ENCODE measurements around the gene AKNAD1.

AKNAD1 gene

DNA sequence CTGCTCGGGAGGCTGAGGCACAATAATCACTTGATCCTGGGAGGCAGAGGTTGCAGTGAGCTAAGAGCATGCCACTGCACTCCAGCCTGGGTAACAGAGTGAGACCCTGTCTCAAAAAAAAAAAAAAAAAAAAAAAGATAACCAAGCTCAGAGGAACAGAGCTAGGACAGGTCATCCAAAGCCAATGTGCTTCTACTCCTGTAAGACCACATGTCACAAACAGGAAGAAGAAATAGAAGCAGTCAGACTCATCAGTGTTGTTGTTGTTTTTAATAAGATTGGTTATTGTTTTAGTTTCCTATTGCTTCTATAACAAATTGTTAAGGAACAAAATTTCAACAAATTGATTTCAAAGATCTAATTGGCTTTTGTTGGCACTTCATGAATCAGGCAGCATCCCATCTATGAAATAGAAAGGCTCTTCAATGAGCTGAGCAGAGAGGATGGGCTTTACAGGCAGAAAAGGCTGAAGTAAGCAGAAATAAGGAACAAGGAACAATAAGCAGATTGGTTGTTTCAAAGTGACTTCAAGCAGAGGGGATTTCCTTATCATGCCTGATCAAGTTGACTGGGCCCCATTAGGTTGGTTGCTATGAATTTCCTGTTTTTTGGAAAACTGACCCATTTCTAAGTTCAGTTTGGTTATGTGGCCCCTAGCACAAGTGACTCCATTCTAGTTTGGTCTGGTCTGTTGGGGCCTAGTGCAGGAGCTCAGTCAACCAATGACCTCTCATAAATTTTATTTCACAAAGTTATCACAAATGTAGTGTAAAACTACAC, 6.0 kb upstream of the AKNAD1 start:
- DNase-seq: no peak

DNA sequence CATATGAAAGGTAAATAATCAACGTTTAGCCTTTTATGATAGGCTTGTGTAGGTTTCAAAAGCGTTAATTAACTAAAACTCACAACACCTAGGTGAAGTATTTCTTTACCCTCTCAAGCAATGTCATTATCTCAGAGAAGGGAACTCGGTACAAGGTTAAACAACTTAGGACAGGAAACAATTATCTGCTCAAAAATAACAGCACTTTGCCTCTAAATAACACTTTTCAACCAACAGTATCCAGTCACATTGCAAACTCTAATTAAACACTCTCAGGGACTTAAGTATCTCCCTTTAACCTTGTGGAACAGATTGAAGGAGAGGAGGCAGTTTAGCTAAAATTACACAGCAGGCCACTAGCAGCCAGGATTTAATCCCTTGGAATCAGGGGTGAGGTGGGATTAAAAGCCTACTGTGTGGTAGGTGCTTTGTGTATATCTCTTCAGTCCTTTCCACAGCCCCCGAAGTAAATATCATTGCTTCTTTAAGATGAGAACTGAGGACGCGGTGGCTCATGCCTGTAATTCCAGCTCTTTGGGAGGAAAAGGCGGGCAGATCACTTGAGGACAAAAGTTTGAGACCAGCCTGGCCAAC, 5.2 kb upstream of the AKNAD1 start:
- DNase-seq: no peak

DNA sequence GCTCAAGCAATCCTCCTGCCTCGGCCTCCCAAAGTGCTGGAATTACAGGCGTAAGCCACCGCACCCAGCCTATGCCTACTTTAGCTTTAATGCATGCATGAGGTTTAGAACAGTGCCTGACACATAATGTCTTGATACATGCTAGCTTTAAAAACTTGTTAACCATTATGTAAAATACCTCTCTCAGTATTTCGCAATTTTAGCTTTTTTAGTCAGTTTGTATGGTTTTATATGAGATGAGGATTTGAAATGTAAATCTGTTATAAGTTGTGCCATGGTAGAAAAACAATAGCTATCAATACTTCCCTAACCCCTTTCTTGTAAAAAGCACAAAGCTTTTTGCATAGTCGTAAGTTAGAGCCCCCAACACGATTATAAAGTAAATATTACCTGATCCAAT, 4.7 kb upstream of the AKNAD1 start:
- DNase-seq: no peak

DNA sequence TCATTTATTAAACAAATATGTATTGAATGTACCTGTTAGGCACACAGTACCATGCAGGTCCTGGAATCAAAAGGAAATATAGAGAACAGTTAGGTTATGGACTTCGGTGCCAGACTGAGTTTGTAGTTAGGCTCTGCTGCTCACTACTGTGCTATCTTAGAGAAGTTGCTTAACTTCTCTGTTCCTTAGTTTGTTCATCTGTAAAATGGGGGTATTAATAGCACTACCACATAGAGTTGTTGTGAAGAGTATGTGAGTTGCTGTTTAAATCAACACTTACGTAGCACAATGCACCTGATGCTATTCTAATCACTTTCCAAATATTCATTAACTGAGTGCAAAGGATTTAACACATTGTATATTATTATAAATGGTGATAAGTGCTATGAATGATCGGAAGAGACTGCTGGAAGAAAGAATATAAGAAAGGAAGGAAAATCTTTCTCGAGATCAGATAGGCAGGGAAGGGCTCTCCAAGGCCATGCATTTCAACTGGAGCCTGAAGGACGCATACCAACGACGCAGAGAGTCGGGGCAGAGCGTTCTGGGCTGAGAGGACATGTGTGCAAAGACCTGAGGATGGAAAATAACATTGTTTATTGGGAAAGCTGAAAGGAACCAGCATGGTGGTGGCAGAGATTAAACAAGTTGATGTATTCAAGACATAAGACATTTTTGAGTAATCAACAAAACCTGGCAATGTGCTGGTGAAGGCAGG, 3.5 kb upstream of the AKNAD1 start:
- DNase-seq: no peak

DNA sequence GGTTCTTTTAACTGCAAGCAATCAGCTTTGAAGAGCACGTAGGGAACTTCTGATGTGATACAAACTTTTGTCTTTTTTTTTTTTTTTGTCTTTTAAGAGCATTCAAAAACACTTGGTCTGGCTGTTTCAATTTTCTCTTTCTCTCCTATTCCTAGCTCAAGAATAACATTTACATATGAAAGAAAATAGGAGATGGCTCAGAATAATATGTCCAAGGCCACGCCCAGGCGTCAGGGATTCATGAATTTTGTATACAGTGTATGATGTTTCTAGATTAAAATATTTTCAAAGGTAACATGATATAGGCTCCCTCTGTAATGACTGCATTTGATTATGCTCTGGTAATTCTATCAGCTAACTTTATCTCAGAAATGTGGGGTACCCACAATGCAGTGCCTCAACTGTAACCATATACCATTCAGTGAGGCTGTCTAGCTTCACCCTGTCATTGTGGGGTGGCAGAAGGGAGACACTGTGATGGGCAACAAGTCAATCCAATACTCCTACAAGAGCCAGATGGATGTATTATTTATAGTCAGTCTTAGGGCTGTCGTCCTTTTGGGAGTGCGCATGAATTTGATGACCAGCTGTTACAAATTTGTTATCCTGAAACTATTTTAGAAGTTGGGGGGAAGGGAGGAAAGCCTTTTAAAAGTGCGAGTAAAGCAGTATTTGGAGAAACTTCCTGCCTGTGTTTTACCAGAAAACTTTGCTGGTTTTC, 1.5 kb upstream of the AKNAD1 start:
- DNase-seq: peak; percentile 72

DNA sequence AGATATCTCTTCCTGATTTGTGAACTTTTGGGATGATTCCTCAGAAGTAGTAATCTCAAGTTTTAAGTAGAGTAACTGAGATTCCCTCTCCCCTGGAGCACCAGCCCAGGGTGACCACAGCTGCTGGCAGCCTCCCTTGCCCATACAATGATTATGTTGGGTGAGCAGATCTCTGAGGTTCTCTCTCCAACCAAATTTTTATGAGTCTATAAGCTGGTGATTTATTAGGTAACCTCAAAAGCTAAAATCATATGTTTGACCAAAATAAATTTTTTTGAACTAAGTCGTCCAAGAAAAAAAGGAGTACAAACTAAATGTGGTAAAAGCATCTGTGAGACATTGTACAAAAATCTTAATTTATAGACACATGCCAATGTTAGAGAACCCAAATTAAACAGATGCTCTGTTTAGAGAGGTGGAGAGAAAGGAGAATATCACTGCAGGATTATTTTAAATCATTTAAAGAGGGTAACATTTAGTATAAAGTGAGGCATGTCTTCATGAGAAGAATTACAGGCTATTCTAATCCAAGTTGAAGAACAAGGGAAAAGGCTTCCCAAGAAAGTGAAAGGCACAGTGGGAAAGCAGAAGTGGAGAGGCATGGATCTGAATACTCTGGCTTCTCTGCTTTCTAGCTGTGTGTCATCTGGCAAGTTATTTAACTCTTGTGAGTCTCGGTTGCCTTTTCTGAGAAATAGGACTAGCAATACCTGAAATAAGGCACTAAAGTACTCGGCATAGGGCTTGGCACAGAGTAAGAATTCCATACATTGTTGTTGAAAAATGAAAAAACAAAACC, 2.5 kb downstream of the AKNAD1 start:
- DNase-seq: no peak

DNA sequence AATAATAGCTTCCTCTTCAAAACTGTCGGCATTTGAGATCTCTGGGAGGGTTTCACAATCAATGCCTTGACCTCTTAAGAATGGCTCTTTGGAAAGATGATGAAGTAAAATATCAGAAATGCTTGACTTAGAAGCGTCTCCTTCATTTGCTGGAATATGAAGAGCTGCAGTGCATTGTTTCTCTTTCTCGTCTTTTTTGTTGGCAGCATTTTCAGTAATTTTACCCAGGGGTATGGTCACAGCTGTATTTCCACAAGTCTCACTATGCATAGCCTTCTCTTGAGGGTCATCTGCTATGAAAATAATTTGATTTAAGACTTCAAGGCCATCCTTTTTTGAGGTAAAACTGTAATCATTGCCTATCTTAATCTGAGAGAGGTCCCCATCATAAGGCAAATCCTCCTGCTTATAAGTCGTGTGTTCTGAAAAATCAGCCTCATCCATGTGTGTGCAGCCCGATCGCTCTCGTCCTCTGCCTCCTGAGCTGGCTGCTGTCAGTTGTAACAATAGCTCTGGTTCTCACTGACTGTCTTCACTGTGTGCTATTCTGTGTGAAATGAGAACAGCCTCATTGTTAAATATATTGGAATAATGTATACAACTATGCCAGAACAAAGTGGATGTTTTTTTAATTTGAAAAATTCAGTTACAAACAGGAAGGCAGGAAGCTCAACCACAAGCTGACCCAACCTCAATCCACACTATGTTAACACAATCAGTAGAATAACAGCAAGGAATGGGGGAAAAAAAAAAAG, 4.5 kb downstream of the AKNAD1 start:
- DNase-seq: no peak

DNA sequence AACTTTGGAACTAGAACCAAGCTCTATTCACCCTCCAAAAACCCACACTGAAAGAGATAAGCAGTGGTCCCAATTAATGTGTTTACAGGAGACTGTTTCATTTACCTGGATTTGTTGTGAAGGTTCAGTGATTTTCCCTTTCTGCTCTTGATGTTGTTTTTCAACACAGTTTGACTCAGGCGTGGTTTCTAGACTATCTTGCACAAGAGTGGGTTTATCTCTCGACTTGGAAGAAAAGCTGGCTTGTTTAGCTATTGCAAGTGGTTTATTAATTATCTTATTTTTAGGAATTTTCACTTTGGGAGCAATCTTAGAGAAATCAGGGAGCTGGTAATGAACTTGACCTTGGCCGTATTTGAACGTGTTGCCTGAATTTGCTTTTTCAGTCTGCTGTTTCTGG, 5.3 kb downstream of the AKNAD1 start:
- DNase-seq: no peak

DNA sequence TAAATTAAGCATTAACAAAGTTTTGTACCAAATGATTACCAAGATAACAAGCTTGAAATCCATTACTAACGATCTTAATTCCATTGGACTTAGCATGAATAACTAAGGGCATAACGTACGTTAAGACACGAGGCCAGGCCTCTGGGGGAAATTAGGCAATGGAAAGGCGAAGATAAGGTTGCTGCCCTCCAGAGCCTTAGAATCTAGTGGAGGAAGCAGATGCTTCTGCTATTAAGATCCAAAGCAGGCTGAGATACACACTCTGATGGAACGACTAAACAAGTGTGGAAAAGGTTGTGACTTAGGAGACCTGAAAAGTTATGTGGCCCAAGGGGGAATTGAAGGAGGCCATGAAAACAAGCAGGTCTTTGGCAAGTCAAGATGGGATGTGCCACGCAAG, 6.0 kb downstream of the AKNAD1 start:
- DNase-seq: no peak

DNA sequence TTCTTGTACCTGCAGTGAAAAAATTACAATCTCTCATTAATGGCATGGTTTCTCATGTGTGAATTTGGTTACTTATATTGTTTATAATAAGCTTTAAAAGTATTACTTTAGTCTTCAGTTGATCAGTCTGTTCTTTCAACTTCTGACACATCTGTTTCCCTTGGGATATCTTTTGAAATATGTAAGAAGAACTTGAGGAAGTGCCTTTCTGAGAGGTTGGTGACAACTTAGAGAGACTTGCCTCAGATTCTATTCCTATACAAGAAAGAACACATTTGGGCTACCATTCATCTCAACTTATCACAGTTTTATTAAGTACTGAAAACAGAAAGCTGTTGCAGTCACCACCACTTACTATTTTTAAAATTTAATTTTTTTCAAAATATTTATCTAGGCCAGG, 8.1 kb downstream of the AKNAD1 start:
- DNase-seq: no peak

DNA sequence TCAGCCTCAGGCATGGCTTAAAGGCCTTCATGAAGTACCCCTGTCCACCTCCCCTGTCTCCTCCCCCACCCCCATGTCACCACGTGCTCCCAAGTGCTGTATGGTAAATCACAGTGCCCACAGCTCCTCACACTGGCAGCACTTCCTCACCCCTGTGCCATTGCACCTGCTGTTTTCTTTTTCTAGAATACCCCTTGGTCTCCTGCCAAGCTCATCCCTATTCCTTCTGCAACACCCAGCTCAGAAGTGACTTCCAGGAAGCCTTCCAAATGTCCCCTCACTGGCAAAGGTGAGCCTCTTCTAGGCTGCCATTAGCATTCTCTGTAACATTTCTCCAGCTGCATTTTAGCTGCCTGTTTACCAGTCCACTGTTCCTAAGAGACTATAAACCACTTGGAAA, 9.4 kb downstream of the AKNAD1 start:
- DNase-seq: no peak

DNA sequence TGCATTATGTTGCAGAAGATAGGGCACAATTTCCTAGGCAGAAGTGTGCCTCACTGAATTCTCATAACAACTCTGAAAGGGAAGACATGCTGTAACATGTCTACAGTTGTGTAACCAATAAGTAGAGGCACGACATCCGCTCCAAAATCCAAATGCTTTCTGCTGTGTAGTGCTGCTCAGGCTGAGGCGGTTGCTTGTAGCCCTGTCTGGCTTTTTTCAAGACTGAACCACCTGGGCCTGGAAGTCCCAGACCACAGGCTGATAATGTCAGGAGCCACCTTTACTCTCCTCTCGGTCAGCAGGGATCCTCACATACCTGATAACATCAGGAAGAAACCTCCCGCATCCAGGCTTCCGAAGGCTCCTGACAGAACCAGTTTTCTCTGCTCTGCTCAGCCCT, 10.9 kb downstream of the AKNAD1 start:
- no peak for DNase-seq

DNA sequence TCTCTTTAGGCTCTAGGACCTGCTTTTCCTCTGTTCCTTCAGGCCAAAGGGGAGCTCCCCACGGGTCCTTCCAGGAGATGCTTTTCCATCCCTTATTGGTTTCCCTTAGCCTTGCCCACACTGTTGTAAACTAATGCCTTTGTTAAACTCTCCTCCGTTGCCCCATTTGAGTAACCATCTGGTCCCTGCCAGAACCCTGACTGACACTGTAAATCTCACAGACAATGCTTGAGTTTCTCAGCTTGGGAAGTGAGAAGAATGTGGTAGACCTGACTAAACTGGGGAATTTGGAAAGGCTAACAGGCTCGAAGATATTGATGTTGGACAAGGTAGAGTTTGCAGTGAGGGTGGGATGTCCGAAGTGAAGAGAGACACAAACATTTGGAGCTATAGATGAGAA, 11.4 kb downstream of the AKNAD1 start:
- DNase-seq: no peak

DNA sequence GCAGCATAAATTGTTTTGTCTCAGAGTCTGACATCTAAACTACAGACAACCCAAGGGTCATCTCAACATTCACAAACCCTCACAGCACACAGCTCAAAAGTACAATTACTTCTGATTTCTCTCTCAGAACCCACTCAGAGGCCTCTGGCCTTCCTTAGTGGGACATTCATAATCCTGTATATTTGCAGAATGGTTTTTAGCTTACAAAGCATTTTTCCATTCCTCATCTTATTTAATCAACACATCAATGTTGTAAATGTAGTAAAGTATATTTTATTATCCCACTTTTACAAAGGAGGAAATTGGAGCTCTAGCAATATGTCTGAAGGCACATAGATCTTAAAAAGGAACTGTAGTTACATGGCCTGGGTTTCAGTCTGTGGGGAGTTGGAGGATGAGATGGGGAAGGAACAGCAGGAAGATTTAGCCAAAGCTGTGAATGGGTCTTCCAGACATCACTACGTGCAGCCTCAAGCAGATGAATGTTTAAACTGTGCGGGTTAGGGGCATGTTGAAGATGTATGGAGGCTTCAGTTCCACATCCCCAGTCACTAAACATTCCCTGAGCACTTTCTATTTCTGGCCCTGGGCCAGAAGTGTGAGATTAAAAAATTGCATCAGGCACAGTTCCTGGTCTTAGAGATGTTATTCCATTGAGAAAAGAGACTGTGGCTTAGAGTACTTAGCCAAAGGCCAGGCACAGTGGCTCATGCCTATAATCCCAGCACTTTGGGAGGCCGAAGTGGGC, 13.3 kb downstream of the AKNAD1 start:
- no peak for DNase-seq

DNA sequence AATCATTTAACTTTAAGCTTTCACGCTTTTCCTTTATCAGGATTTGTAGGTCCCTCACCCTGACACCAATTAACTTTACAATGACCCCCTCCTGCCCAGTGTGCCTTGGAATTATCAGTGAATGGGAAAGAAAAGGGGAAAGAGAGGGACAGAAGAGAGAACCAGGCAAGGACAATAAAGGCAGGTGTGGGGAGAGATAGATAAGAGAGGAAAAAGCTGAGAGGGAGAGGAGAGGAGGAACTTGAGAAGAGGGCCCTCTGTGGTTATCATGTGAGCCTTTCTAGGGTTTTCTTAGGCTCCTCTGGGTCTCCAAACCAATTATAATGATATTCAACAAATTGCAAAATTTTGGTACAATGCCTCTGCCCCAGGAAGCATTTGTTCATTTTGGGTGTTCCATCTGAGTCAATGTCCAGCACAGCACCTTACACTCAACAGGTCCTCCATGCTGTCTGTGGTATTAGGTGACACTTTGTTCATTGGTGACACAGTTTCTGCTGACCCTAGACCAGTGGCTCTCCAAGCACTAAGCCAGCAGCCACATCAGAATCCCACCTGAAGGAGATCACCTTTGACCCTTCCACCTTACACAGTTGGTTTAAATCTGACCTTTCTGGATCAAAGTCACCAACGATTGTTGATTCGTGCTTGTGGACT, 14.2 kb downstream of the AKNAD1 start:
- no peak for DNase-seq

DNA sequence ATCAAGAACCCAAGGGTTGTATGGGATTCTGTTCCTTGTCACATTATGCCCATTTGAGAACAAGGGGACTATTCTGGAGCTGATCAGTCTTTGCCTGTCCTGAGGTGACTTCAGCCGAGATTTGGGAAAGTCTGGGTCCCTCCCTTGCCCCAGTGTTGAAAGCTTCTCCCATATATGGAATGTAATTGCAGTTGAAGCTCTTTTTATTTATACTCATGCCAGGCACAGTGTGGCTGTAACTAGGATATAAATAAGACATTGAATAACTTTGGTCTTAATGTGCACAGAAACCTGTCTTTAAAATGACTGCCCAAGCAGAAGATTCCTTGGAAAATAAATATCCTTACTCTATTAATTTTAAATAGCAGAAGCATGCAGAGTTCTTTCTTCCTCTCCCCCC, 15.2 kb downstream of the AKNAD1 start:
- DNase-seq: no peak

DNA sequence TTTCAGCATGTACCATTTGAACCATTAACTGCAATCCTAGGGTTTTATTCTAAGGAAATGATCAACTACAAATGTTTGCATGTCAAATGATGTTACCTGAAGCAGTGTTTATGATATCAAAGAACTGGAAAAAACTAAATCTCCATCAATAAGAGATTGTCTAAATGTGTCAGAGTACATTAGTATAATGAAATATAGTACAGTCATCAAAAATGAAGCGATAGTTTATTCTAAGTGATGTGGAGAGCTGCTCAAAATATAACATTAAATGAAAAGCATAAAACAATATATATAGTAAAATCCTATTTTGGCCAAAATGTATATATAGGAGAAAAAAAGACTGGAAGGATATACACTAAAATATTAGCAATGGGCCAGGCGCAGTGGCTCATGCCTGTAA, 24.0 kb downstream of the AKNAD1 start:
- DNase-seq: no peak

DNA sequence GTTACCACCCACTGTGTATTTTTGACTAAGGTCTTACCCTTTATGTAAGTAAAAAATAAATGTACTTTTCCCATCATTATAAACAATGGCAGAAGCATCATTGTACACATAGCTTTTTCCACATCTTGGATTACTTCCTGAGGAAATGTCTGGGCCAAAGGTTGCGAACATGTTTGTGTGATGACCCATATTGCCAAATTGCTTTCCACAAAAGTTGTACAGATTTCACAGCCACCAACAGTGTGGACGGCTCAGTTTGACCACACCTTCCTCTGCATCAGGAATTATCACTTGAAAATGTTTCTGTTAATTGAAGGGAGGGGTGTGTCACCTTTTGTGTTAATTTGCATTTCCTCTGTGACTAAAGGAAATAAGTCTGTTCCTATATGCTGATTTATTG, 25.7 kb downstream of the AKNAD1 start:
- DNase-seq: no peak

DNA sequence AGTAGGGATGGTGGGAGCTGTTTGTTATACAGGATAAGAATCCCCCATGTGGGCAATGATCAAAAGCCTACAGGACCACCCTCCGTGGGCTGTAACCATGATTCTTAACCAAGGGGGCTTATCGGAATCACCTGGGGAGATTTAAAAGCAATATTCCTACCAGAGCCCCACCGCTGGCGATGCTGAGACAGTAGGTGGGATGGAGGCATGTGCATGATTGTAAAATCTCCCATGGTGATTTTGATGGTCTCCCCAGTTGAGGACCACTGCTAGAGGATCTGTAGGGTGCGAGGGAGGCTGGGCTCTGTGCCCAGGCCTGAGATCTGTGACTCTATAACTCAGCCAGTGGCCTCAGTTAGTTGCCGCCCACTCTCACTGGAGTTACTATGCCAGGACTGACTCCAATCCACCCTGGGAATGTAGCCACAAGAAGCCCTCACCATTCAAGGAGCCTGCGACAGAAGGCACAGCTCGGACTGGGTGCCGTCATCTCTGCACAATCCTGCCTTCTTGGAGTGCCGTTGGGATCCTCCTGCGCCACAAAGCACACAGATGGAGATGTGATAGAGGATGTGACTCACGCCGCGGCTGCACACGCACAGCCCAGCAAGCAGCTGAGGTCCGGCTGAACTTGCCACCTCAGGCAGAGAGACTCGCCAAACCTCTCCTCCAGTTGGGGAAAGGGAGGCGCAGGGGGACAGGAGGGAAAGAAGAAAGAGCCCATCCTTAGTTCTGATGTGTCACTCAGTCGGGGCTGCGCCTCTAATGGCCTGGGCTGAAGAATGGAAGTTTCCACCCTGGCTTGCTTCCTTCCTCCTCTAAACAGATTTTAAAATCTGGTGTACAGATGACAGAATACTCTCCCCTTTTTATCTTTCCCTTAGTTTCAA, 26.5 kb downstream of the AKNAD1 start:
- DNase-seq: peak; percentile 71

DNA sequence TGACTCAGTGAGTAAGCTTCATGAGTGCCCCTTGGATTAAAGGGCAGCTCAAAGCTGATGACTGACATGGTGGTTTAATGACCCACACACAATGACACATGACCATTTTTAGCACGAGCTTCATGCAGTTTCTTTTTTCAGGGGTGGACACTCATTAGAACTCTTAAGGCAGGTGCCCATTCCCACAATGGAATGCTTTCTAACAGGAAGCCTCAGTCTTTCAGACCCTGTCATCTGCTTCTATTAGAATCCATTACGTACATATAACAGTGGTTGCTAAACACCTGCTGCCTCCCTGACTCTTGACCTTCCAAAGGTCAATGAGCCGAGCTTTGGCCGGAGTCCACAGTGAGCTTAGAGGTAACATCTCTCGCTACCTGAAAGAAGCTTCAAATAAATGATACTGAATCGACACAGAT, 27.4 kb downstream of the AKNAD1 start:
- no peak for DNase-seq
